GM23248 (cell line): ENCODE results near the gene UBXN6. TPM values are rescaled to one million over a fixed set of nuclear protein-coding genes. Genes with fewer than 3 reads are reported as not detected.

Experiments used
- DNase-seq: peaks from one replicate; pipeline ENCODE4 v3.0.0-alpha.2; 2015
- H2AFZ ChIP-seq: fragments of 200-600 bp; sonication (generic); 2 replicates; pipeline ENCODE4 v1.6.1; 2016; ENCODE audit warnings: antibody characterized with exemption
- H3F3A ChIP-seq: fragments of 200-600 bp; sonication (generic); 2 replicates; pipeline ENCODE4 v1.6.1; 2016; ENCODE audit warnings: mild to moderate bottlenecking, antibody characterized with exemption, mixed run types; ENCODE audit not compliant: insufficient read depth
- H3K27ac ChIP-seq: fragments of 200-600 bp; sonication (generic); 2 replicates; pipeline ENCODE4 v1.5.1; 2016; ENCODE audit warnings: mild to moderate bottlenecking
- H3K27me3 ChIP-seq: fragments of 200-600 bp; sonication (generic); replicated peaks from 2 replicates; pipeline ENCODE4 v1.6.1; 2016; ENCODE audit warnings: mild to moderate bottlenecking; ENCODE audit not compliant: insufficient read depth
- H3K36me3 ChIP-seq: fragments of 200-600 bp; sonication (generic); 2 replicates; pipeline ENCODE4 v1.6.1; 2016; ENCODE audit warnings: low read depth, mild to moderate bottlenecking
- H3K4me1 ChIP-seq: fragments of 200-600 bp; sonication (generic); 2 replicates; pipeline ENCODE4 v1.6.1; 2016; ENCODE audit warnings: mild to moderate bottlenecking; ENCODE audit not compliant: insufficient read depth
- H3K4me2 ChIP-seq: fragments of 200-600 bp; sonication (generic); one replicate; pipeline ENCODE4 v1.6.1; 2016; ENCODE audit warnings: mild to moderate bottlenecking; ENCODE audit not compliant: unreplicated experiment
- H3K4me3 ChIP-seq: fragments of 200-600 bp; sonication (generic); 2 replicates; pipeline ENCODE4 v1.5.1; 2016; ENCODE audit warnings: mild to moderate bottlenecking
- H3K79me2 ChIP-seq: fragments of 200-600 bp; sonication (generic); 2 replicates; pipeline ENCODE4 v1.6.1; 2016; ENCODE audit warnings: mild to moderate bottlenecking; ENCODE audit not compliant: insufficient read depth
- H3K9ac ChIP-seq: fragments of 200-600 bp; sonication (generic); 2 replicates; pipeline ENCODE4 v1.6.1; 2016; ENCODE audit warnings: mild to moderate bottlenecking
- H3K9me2 ChIP-seq: fragments of 200-600 bp; sonication (generic); 2 replicates; pipeline ENCODE4 v1.6.1; 2016; ENCODE audit warnings: mixed run types, mild to moderate bottlenecking, moderate library complexity; ENCODE audit not compliant: insufficient read depth
- H3K9me3 ChIP-seq: fragments of 200-600 bp; sonication (generic); one replicate; pipeline ENCODE4 v1.6.1; 2017; ENCODE audit warnings: low read depth
- H4K20me1 ChIP-seq: fragments of 200-600 bp; sonication (generic); 2 replicates; pipeline ENCODE4 v1.6.0; 2016; ENCODE audit not compliant: insufficient read depth
- EZH2 ChIP-seq: fragments of 200-600 bp; sonication (generic); IDR thresholded peaks from 2 replicates; pipeline ENCODE4 v1.6.1; 2018; ENCODE audit warnings: antibody characterized with exemption, mild to moderate bottlenecking; ENCODE audit not compliant: insufficient read depth, poor library complexity, severe bottlenecking
- EZH2phosphoT487 ChIP-seq: fragments of 200-600 bp; sonication (generic); IDR thresholded peaks from 2 replicates; pipeline ENCODE4 v1.6.1; 2018; ENCODE audit warnings: antibody characterized with exemption, moderate library complexity, mild to moderate bottlenecking, low read depth; ENCODE audit not compliant: insufficient read depth
- WGBS, 2 experiments: methylation state at CpG; one replicate each; pipeline ENCODE4 v1.1.6; 2015 to 2017; ENCODE audit warnings: low lambda C conversion rate in 2 of 2, low coverage in 1 of 2; ENCODE audit errors: missing lambda C conversion rate in 2 of 2; 5-methylcytosine and 5-hydroxymethylcytosine counted together
- in situ Hi-C: fragments of 300-500 bp; cut with MboI; formaldehyde crosslinking; loops from 2 replicates; pipeline ENCODE4 v1.15.0; 2020
- polyA plus RNA-seq: library from polyadenylated mRNA; unstranded; fragments of >200 nt; fragmentation: Nextera tagmentation; extraction: Ambion mirVana; gene quantifications from 2 replicates; pipeline ENCODE4 v1.2.1, GENCODE V29; 2016
- total RNA-seq: library from RNA; depleted of rRNA; stranded (reverse); fragments of >200 nt; shearing (Covaris generic); gene quantifications from 2 replicates; pipeline ENCODE4 v1.2.3, GENCODE V29; 2014

The UBXN6 gene
- total and polyA plus RNA-seq, 2 experiments from 2014 or later: 45.8 to 113 TPM

- Histone ChIP-seq H3K79me2 (no peaks in the 10 kb centered on the region), H3K27ac (no peak overlapping the region), H3K9ac (no peak overlapping the region), H3K36me3 (no peaks in the 10 kb centered on the region; the same call in 1 of the 2 replicates), H4K20me1 (no peaks in the 10 kb centered on the region), H2AFZ (no peak overlapping the region), H3K9me3 (no peaks in the 10 kb centered on the region), H3K4me1 (peaks cover 8% of the 10 kb centered on the region; the same call in 1 of the 2 replicates), H3K27me3 (no peaks in the 10 kb centered on the region), H3K4me3 (no peak overlapping the region), H3K4me2 (no peak overlapping the region), H3F3A (no peaks in the 10 kb centered on the region), H3K9me2 (no peaks in the 10 kb centered on the region)
- TF ChIP-seq EZH2phosphoT487 (no peak), EZH2 (no peak)
- in situ Hi-C loops: no loop called here
- no peak for DNase-seq
- WGBS, 2 experiments: 91 to 94% methylated on average over 26 to 34 of the region's 34 CpGs
These were observed 48.2 kb upstream of the UBXN6 start for GRCh38 chr19:4505570-4506448.

- Histone ChIP-seq H3K36me3 (no peaks in the 10 kb centered on the region; the same call in 1 of the 2 replicates), H4K20me1 (no peaks in the 10 kb centered on the region), H3K27ac (no peak overlapping the region), H3K9me2 (no peaks in the 10 kb centered on the region), H3K4me1 (peaks cover 8% of the 10 kb centered on the region; the same call in 1 of the 2 replicates), H3K79me2 (no peaks in the 10 kb centered on the region), H3K9me3 (no peaks in the 10 kb centered on the region), H3K4me2 (no peak overlapping the region), H2AFZ (no peak overlapping the region), H3K27me3 (no peaks in the 10 kb centered on the region), H3K4me3 (no peak overlapping the region), H3K9ac (no peak overlapping the region), H3F3A (no peaks in the 10 kb centered on the region)
- in situ Hi-C loops: no loop called here
- TF ChIP-seq EZH2: no peak
- no peak for TF ChIP-seq EZH2phosphoT487
- DNase-seq: no peak
- 80 to 85% methylated on average over 14 to 15 of the region's 15 CpGs for WGBS, 2 experiments
These were observed 47.4 kb upstream of the UBXN6 start for GRCh38 chr19:4504891-4505569.

- no peaks in the 10 kb centered on the region; the same call in 1 of the 2 replicates for H3K36me3 ChIP-seq
- DNase-seq: no peak
These were observed 46.7 kb upstream of the UBXN6 start for GRCh38 chr19:4504297-4504701.

GRCh38 chr19:4503825-4504170 is 46.2 kb upstream of the UBXN6 start:
- TF ChIP-seq EZH2phosphoT487: no peak
- TF ChIP-seq EZH2: no peak
- in situ Hi-C loops: no loop called here
- 93 to 98% methylated on average over 9 to 10 of the region's 10 CpGs for WGBS, 2 experiments

More at GRCh38 chr19:4504297-4504701, 46.7 kb upstream of the UBXN6 start:
- TF ChIP-seq EZH2 (no peak), EZH2phosphoT487 (no peak)
- Histone ChIP-seq H3K9me3 (no peaks in the 10 kb centered on the region), H4K20me1 (no peaks in the 10 kb centered on the region), H3K4me1 (peaks cover 8% of the 10 kb centered on the region; the same call in 1 of the 2 replicates), H3K9me2 (no peaks in the 10 kb centered on the region), H2AFZ (no peak overlapping the region), H3K9ac (no peak overlapping the region), H3K4me3 (no peak overlapping the region), H3K27ac (no peak overlapping the region), H3F3A (no peaks in the 10 kb centered on the region), H3K27me3 (no peaks in the 10 kb centered on the region), H3K79me2 (no peaks in the 10 kb centered on the region), H3K4me2 (no peak overlapping the region)
- 89 to 91% methylated on average over 22 to 23 of the region's 23 CpGs for WGBS, 2 experiments
- in situ Hi-C loops: no loop called here

More at GRCh38 chr19:4503825-4504170, 46.2 kb upstream of the UBXN6 start:
- Histone ChIP-seq H3K9me2 (no peaks in the 10 kb centered on the region), H3K4me1 (peaks cover 8% of the 10 kb centered on the region; the same call in 1 of the 2 replicates), H3K79me2 (no peaks in the 10 kb centered on the region), H3K9ac (no peak overlapping the region), H2AFZ (no peak overlapping the region), H3K4me3 (no peak overlapping the region), H3K9me3 (no peaks in the 10 kb centered on the region), H4K20me1 (no peaks in the 10 kb centered on the region), H3K36me3 (no peaks in the 10 kb centered on the region; the same call in 1 of the 2 replicates), H3F3A (no peaks in the 10 kb centered on the region), H3K4me2 (no peak overlapping the region), H3K27me3 (no peaks in the 10 kb centered on the region), H3K27ac (no peak overlapping the region)
- no peak for DNase-seq
